NCI-H2227 (cell line): Measurements from ENCODE around the gene ACOT12.
A peak's percentile ranks its signal among the peaks of the same experiment; 100 is the strongest.

ENCODE experiments used
- DNase-seq: peaks from one replicate; lab custom pipeline; 2025; ENCODE audit not compliant: unreplicated experiment; lab: John Stamatoyannopoulos, UW

ACOT12 gene

DNA sequence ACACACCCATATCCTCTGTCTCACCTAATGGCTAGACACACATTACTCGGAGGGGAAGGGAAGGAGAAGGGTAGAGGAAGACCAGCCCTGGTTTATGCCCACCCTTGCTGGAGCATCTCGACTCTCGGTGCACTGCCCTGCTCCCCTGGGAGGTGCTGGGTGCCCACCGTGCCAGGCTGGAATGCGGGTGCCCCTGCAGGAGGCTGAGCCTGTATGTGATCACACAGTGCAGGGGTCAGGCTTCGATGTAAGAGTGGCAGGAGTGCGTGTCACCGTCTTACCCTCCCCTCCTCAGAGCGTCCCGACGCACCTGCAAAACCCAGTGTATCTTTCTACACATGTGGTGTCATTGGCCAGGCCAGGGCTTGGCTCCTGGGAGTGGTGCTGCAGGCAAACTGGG lies 7.3 kb upstream of the ACOT12 start:
- no peak for DNase-seq

DNA sequence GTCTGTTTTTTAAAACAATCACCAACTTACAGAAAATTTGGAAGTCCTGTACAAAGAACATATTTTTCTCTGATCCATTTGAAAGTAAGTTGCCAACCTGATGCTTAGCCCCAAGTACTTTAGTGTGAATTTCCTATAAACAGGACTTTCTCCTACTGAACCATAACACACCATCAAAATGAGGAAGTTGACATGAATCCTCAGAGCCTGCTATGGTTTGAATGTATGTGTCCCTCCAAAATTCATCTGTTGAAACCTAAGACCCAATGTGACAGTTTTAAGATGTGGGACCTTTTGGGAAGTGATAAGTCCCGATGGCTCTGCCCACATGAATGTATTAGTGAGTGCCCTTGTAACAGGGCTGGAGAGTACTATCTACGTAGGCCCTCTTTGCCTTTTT lies 6.4 kb upstream of the ACOT12 start:
- DNase-seq, result no peak

DNA sequence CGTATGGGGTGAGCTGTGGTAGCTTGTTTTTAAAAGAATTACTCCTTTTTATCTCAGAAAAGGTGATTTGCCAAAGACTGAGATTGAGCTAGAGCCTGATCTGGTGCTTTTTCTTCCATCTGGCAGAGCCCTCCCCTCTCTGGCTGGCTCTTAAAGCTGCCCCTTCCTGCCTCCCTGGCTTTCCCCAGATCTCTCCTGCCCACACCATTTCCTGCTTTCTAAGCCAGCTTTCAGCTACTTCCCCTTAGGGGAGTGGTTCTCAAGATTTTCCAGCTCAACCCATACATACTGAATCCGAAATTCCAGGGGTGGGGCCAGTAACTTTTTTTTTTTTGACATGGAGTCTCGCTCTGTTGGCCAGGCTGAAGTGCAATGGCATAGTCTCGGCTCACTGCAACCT lies 4.8 kb upstream of the ACOT12 start:
- no peak for DNase-seq

DNA sequence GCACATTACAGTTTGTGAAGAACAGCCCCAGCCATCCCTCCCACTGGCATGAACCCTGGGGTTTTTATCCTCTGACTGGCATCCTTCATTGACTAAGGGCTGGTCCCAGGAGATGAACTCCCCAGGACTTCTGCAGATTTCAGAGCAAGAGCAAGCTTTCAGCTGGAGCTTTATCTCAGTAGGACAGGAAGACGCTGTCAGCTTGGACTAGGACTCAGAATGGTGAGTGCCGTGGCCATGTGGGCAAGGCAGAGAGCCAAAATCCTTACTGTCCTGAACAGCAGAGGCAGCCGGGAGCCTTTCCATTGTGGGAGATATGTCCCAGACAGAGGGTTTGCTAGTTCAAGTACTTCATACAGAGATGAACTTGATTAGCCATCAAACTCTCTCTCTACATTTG lies 3.2 kb upstream of the ACOT12 start:
- no peak for DNase-seq

GRCh38 chr5:81395262-81395661 lies 1.3 kb upstream of the ACOT12 start:
- peak; percentile 8 for DNase-seq

DNA sequence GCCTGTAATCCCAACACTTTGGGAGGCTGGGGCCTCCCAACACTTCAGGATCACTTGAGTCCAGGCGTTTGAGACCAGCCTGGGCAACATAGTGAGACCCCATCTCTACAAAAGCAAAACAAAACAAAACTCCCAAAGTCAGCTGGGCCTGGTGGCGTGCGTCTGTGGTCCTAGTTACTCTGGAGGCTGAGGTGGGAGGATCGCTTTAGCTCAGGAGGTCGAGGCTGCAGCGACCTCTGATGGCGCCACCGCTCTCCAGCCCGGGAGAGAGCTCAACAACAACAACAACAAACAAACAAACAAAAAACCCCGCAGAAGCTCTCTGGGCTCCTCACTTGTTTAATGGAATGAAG lies 528 bp downstream of the ACOT12 start:
- no peak for DNase-seq

GRCh38 chr5:81389025-81389424 lies 4.9 kb downstream of the ACOT12 start:
- DNase-seq, result no peak

DNA sequence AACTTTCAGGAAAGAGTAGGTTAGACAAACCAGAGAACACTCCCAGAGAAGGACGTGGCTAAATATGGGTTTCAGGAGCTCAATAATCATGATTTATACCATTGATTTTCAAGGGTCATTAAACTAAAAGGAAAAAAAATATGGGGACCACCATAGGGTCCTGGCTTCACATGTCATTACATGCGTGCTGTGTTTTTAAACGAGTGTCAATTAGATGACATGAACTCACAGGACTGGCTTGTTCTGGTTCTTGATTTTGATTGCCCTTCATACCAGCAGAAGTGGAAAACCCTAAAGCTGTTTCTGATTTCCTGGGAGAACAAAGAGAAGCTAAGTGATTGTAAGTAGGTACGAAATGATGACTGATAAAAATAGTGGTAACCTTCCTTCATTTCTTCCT lies 5.8 kb downstream of the ACOT12 start:
- no peak for DNase-seq

DNA sequence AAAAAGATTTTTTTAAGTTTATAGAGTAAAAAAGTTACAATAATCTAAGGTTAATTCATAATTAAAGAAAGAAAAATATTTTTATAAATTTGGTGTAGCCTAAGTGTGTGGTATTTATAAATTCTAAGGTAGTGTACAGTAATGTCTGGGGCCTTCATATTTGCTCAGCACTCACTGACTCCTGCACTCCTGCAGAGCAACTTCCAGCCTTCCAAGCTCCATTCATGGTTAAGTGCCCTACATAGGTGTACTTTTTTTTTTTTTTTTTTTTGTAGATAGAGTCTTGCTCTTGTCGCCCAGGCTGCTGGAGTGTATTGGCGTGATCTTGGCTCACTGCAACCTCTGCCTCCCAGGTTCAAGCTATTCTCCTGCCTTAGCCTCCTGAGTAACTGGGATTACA lies 10.1 kb downstream of the ACOT12 start:
- no peak for DNase-seq

GRCh38 chr5:81371354-81371876 lies 22.5 kb downstream of the ACOT12 start:
- no peak for DNase-seq

DNA sequence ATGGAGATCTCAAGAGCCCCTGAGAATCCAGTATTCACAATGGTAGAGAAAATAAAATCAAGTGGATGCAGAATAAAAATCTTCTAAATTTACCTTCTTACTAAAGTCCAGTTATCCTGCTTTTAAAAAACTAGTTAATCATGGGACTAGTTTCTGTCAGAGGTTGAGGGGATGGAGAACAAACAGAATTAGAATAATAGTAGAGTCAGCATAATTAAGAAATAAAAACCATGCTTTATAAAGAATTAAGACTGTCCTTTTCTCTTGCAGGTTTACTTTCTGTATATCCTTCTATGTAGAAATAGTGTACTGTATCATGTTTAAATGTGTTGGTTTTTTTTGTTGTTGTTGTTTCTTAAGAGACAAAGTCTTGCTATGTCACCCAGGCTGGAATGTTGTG lies 23.0 kb downstream of the ACOT12 start:
- DNase-seq, result no peak

DNA sequence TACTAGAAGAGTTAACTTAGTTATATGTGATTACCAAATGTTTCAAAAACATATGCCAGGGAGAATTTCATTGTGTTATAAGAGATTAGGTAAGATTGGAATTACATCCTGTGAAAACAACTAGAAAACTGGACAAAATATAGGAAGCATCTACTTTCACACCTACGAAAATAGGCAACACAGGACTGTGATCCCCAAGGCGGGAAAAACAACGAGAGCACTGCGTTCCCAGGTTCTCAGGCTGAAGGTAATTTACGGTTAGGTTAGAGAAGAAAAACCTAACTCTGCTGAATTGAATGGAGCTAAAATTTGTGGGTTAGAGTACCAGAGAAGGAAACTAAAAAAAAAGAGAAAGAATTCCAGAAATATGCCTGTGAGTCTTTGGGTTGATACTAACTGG lies 28.4 kb downstream of the ACOT12 start:
- no peak for DNase-seq

- no peak for DNase-seq
Measured at GRCh38 chr5:81363093-81363871, 30.7 kb downstream of the ACOT12 start.

- no peak for DNase-seq
Measured at GRCh38 chr5:81361600-81361999, 32.3 kb downstream of the ACOT12 start.

- DNase-seq, result no peak
Measured at GRCh38 chr5:81360640-81361039, 33.3 kb downstream of the ACOT12 start.

DNA sequence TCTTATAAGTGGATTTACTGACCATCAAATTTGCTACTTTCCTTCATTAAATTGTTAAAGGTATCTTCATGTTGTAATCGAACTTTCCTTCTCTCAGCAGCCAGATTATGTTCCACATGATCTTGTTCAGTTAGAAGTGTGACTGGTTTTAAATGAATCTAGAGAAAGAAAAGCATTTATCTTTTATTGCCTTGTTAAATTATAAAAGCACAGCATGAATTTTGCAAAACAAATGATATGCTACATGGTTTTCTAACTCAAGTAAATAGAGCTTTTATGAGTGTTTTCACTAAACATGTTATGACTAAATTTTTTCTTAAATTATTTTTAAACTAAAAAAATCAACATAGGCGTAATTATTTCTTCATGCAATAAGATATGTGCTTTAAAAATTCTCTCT lies 34.1 kb downstream of the ACOT12 start:
- DNase-seq, result no peak

DNA sequence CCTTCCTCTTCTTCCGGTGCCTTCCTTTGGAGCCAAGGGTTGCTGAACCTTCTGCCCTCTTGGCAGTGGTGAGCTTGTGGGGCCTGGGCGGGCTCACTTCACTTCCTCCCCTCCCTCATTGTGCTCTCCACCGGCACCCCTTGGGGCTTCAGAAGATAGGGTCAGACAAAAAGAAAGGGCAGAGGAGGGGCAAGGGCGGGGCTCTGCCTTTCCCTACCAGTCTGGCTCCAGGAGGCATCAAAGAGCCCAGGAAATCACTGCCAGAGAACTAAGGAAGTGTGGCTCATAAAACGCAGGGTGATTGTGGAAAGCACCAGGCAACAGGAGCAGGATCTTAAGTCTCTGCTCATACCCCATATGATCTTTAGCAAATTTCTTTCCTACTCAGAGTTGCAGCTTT lies 34.8 kb downstream of the ACOT12 start:
- no peak for DNase-seq

- no peak for DNase-seq
Measured at GRCh38 chr5:81355291-81356251, 38.4 kb downstream of the ACOT12 start.

DNA sequence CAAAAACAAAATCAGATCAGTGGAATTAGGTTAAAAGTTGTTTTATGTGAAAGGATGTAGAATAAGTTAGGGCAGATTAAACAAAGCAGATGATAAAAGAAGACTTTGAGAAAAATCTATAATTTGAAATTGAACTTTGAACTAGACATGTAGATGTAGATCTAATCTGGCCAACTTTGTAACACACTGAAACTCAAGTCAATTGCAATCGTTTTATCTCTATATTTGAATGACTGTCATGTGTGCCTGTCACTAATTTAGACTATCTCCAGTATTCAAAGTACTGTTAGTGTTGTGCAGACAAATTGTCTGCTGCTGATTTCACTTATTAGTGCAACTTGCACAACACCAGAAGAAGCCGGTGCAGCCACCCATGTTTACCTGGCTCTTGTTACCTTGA lies 39.8 kb downstream of the ACOT12 start:
- DNase-seq, result no peak

DNA sequence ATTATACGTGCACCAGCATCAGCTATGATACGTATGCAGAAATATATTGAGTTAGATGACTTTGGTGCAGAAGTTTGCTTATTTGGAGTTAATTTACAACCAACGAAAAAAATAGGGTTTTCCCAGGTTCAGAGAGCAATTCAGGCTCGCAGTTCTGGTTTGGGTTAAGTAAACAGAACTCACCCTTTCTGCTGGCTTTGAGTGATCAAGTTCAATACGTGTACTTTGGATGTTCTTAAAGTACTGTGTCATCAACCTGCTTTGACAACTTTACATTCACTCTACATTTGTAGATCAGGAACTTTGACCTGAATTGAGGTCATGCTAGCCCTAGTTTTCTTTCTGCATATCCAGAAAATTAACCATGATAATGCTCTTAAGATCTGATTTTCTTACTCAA lies 40.7 kb downstream of the ACOT12 start:
- no peak for DNase-seq

- no peak for DNase-seq
Measured at GRCh38 chr5:81350507-81350906, 43.4 kb downstream of the ACOT12 start.

DNA sequence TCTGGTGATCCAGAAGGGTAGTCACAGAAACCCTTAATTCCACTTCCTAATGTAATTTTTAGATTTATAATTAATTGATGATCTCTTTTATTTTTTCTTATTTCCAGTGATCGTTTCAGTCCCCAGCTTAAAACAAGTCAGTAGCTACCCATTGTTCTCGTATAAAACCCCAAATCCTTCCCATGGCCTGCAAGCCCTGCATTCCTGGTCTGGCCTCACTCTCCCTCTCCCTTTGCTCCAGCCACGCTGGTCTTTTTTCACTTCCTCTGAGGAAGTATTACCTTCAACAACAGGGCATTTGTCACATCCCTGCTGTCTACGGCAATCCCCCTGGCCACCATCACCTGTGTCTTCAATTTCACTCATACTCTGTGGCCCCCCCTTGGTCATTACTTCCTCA lies 44.8 kb downstream of the ACOT12 start:
- DNase-seq, result no peak
